ENCODE data around the gene BMPER. TPM values are rescaled to one million over a fixed set of nuclear protein-coding genes. Genes with fewer than 3 reads are reported as not detected.

Gene BMPER
- total RNA-seq, 6 donors from 2014 or later, result 2.5 to 15.6 (median 9.4) TPM

- TF ChIP-seq CTCF (IDR thresholded peaks at IDR 0.05) (no peak), POLR2A (IDR thresholded peaks at IDR 0.05) (no peak), POLR2AphosphoS5 (IDR thresholded peaks at IDR 0.05) (no peak), EP300 (IDR thresholded peaks at IDR 0.05) (no peak)
- 88 to 95% methylated on average over 5 of the region's 5 CpGs for WGBS, 2 donors
- H3K4me3 ChIP-seq, result no peak overlapping the region
- no peaks in the 10 kb centered on the region for H3K9me3 ChIP-seq
- H3K4me1 ChIP-seq, result no peaks in the 10 kb centered on the region
- no peaks in the 10 kb centered on the region for H3K27me3 ChIP-seq
- ATAC-seq (ENCODE audit: low FRiP score in 2 of 2) (no peak), DNase-seq (no peak)
- no peaks in the 10 kb centered on the region for H3K36me3 ChIP-seq
- H3K27ac ChIP-seq, result peak overlapping the region in 2 of 4 donors; percentile 30 to 59
Measured at GRCh38 chr7:33923440-33924229, 18.3 kb downstream of the BMPER start.

GRCh38 chr7:33926535-33926934 is 21.2 kb downstream of the BMPER start:
- Histone ChIP-seq H3K4me1 (no peaks in the 10 kb centered on the region), H3K9me3 (no peaks in the 10 kb centered on the region), H3K36me3 (no peaks in the 10 kb centered on the region), H3K27ac (no peak overlapping the region), H3K4me3 (no peak overlapping the region), H3K27me3 (no peaks in the 10 kb centered on the region)
- TF ChIP-seq EP300 (IDR thresholded peaks at IDR 0.05) (no peak), POLR2A (IDR thresholded peaks at IDR 0.05) (no peak), CTCF (IDR thresholded peaks at IDR 0.05) (no peak), POLR2AphosphoS5 (IDR thresholded peaks at IDR 0.05) (no peak)
- DNase-seq (no peak), ATAC-seq (ENCODE audit: low FRiP score in 2 of 2) (no peak)
- 80 to 95% methylated on average over 3 of the region's 3 CpGs for WGBS, 2 donors

- H3K4me3 ChIP-seq, result no peak overlapping the region
- H3K4me1 ChIP-seq, result peaks cover 0 to 8% (median 0%) of the 10 kb centered on the region in 4 donors
- WGBS, 2 donors, result 81 to 84% methylated on average over 7 of the region's 7 CpGs
- H3K27ac ChIP-seq, result no peak overlapping the region
- TF ChIP-seq CTCF (IDR thresholded peaks at IDR 0.05) (no peak), EP300 (IDR thresholded peaks at IDR 0.05) (no peak), POLR2AphosphoS5 (IDR thresholded peaks at IDR 0.05) (no peak), POLR2A (IDR thresholded peaks at IDR 0.05) (no peak)
- DNase-seq (peak in 1 of 2 donors; percentile 17), ATAC-seq (ENCODE audit: low FRiP score in 2 of 2) (no peak)
- H3K36me3 ChIP-seq, result no peaks in the 10 kb centered on the region
- no peaks in the 10 kb centered on the region for H3K9me3 ChIP-seq
- H3K27me3 ChIP-seq, result no peaks in the 10 kb centered on the region
Measured at GRCh38 chr7:33928986-33929385, 23.6 kb downstream of the BMPER start.

- no peak for TF ChIP-seq CTCF (IDR thresholded peaks at IDR 0.05)
- no peak for TF ChIP-seq POLR2AphosphoS5 (IDR thresholded peaks at IDR 0.05)
- TF ChIP-seq EP300 (IDR thresholded peaks at IDR 0.05), result no peak
- TF ChIP-seq POLR2A (IDR thresholded peaks at IDR 0.05), result no peak
- DNase-seq, result no peak
- Histone ChIP-seq H3K9me3 (no peaks in the 10 kb centered on the region), H3K4me1 (peaks cover 0 to 8% (median 0%) of the 10 kb centered on the region in 4 donors), H3K27ac (peak overlapping the region in 2 of 4 donors; percentile 32 to 57), H3K27me3 (no peaks in the 10 kb centered on the region), H3K4me3 (peak overlapping the region in 2 of 4 donors; percentile 1 to 17), H3K36me3 (no peaks in the 10 kb centered on the region)
- 57 to 63% methylated on average over 3 to 5 of the region's 5 CpGs for WGBS, 2 donors
- ATAC-seq (ENCODE audit: low FRiP score in 2 of 2), result no peak
Measured at GRCh38 chr7:33932221-33932620, 26.9 kb downstream of the BMPER start.

All from upper lobe of left lung (tissue), 6 donors.